ENCODE results near the gene PIP. TPM values are rescaled to one million over a fixed set of nuclear protein-coding genes. Genes with fewer than 3 reads are reported as not detected.
A peak's percentile ranks its signal among the peaks of the same experiment; 100 is the strongest.
"Not testable (repeated sequence)": the region's sequence is repeated elsewhere in the genome, so short reads cannot be mapped to it uniquely, and the experiment has no call there.

Gene PIP
- total RNA-seq, 3 donors from 2014 or later, result 1.6 to 1,201 (median 140) TPM

GRCh38 chr7:143171697-143172096, 39.8 kb downstream of the PIP start:
- intact Hi-C loops (cut with DNase I; ENCODE audit: low total_unique reads), result no loop called here
- Histone ChIP-seq H3K27ac (peak overlapping the region; percentile 78 to 84), H3K27me3 (no peaks in the 10 kb centered on the region), H3K9me3 (no peaks in the 10 kb centered on the region), H3K36me3 (no peaks in the 10 kb centered on the region), H3K4me3 (peak overlapping the region in 1 of 3 donors; percentile 30), H3K4me1 (no peaks in the 10 kb centered on the region)
- TF ChIP-seq CTCF (IDR thresholded peaks at IDR 0.05) (no peak), POLR2A (IDR thresholded peaks at IDR 0.05) (no peak), POLR2AphosphoS5 (IDR thresholded peaks at IDR 0.05) (no peak)
- DNase-seq (ENCODE audit: low spot score in 2 of 2), result peak in 1 of 2 donors; percentile 34

DNA sequence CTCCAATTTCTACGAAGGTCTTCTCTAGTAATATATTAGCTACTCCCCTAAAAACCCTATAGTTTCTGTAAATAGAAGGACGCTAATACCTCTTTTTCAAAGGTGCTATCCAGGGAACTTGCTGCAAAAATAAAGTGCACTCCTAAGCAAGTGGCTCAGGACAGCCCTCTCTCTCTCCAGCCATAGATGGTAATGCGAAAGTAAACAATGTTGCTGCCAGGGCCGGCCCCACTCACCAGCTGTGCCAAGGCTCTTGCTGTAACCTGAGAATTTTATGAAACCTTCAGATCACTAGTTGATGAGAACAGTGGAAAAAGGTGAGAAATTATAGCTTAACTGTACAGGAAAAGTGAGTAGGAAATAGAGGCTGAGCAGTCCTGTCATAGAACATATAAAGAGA, 40.5 kb downstream of the PIP start:
- intact Hi-C loops (cut with DNase I; ENCODE audit: low total_unique reads), result no loop called here
- Histone ChIP-seq H3K4me1 (no peaks in the 10 kb centered on the region), H3K4me3 (peak overlapping the region in 2 of 3 donors; percentile 23 to 30), H3K9me3 (no peaks in the 10 kb centered on the region), H3K36me3 (no peaks in the 10 kb centered on the region), H3K27ac (peak overlapping the region; percentile 4 to 71), H3K27me3 (no peaks in the 10 kb centered on the region)
- TF ChIP-seq POLR2AphosphoS5 (IDR thresholded peaks at IDR 0.05) (no peak), CTCF (IDR thresholded peaks at IDR 0.05) (no peak), POLR2A (IDR thresholded peaks at IDR 0.05) (no peak)
- peak; percentile 79 to 80 for DNase-seq (ENCODE audit: low spot score in 2 of 2)

- Histone ChIP-seq H3K4me3 (no peak overlapping the region), H3K27ac (no peak overlapping the region), H3K4me1 (no peaks in the 10 kb centered on the region), H3K9me3 (peaks cover 6 to 15% of the 10 kb centered on the region in 2 donors), H3K36me3 (no peaks in the 10 kb centered on the region), H3K27me3 (no peaks in the 10 kb centered on the region)
- TF ChIP-seq CTCF (IDR thresholded peaks at IDR 0.05), result no peak
- TF ChIP-seq POLR2A (IDR thresholded peaks at IDR 0.05), result no peak
- intact Hi-C loops (cut with DNase I; ENCODE audit: low total_unique reads), result no loop called here
- no peak for DNase-seq (ENCODE audit: low spot score in 2 of 2)
Measured at GRCh38 chr7:143176128-143176527, 44.3 kb downstream of the PIP start.

DNA sequence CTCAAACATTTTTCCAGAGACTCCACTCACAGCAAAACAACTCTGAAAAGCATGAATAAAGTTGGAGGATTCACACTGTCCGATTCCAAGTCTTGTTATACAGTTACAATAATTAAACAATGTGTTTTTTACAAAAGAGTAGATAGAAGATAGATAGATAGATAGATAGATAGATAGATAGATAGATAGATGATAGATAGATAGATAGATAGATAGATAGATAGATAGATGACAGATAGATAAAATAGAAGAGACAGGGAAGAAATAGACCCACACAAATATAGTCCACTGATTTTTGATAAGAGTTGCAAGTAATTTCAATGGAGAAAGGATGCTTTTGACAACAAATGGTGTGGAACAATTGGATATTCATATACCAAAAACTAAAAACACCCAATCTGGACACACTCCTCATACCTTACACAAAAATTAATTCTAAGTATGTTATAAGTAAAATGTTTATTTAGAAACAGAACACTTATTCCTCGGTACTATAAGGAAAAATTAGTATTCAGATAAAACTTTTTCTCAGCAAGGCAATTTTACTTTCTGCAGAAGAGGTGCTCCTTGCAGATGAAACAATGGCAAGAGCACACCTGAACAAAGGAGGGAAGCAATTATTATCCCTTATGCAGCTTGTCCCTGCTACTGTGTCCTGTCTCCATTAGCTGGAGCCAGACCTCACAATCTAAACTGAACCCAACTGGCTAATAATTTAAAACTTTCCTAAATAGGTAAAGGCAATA, 45.7 kb downstream of the PIP start:
- no peaks in the 10 kb centered on the region for H3K36me3 ChIP-seq
- TF ChIP-seq POLR2AphosphoS5 (IDR thresholded peaks at IDR 0.05) (no peak), CTCF (IDR thresholded peaks at IDR 0.05) (no peak), POLR2A (IDR thresholded peaks at IDR 0.05) (no peak)
- H3K9me3 ChIP-seq, result peaks cover 6 to 15% of the 10 kb centered on the region in 2 donors
- DNase-seq (ENCODE audit: low spot score in 2 of 2), result no peak
- no peaks in the 10 kb centered on the region for H3K27me3 ChIP-seq
- H3K4me3 ChIP-seq, result no peak overlapping the region
- no peaks in the 10 kb centered on the region for H3K4me1 ChIP-seq
- no peak overlapping the region for H3K27ac ChIP-seq
- intact Hi-C loops (cut with DNase I; ENCODE audit: low total_unique reads), result no loop called here

DNA sequence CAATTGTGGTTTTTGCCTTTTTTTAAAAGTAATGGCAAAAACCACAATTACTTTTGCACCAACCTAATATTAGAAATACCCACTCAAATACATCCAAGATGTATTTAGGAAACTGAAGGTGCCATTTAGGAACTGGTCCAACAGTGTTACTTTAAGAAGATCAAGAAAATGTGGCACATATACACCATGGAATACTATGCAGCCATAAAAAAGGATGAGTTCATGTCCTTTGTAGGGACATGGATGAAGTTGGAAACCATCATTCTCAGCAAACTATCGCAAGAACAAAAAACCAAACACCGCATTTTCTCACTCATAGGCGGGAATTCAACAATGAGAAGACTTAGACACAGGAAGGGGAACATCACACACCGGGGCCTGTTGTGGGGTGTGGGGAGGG, 48.9 kb downstream of the PIP start:
- H3K4me1 ChIP-seq; DNase-seq (ENCODE audit: low spot score in 2 of 2); H3K4me3 ChIP-seq; H3K36me3 ChIP-seq; H3K27me3 ChIP-seq; H3K27ac ChIP-seq; intact Hi-C loops (cut with DNase I; ENCODE audit: low total_unique reads): not testable (repeated sequence)
- H3K9me3 ChIP-seq, result peaks cover 6 to 15% of the 10 kb centered on the region in 2 donors

All from breast epithelium (tissue), 4 donors.